Loucy (cell line): ENCODE results near the gene KLHL17.

Experiments
- EZH2phosphoT487 ChIP-seq: fragments of 200-600 bp; IDR thresholded peaks from 2 replicates; pipeline ENCODE4 v1.6.1; 2018; ENCODE audit warnings: antibody characterized with exemption, mild to moderate bottlenecking, moderate library complexity, borderline replicate concordance
- TF ChIP-seq, protein P1 (sequence below): fragments of 200-600 bp; sonication (generic); conservative IDR thresholded peaks from 2 replicates; pipeline ENCODE4 v1.5.1; 2014; ENCODE audit warnings: mild to moderate bottlenecking, antibody characterized with exemption, low read length

DNA sequence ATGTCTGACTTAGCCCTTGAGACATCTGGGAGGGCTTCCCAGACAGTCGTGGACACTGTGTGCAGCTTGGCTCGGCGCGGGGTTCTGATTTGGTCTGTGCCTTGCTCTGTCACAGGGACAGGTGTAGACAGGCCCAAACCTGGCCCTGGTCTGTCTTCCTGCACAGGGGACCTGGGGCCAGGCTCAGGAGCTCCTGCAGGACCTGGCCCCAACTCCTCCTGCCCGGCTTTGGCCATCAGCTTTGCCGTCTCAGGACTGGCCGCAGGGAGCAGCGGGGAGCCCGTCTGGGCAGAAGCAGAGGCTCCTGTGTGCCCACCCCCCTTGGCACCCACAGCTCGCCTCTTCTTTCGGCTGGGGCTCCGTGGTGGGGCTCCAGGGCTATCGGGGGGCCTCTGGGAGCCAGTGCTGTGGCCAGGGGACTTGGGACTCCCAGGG, 19.8 kb downstream of the KLHL17 start:
- TF ChIP-seq, protein P1, sequence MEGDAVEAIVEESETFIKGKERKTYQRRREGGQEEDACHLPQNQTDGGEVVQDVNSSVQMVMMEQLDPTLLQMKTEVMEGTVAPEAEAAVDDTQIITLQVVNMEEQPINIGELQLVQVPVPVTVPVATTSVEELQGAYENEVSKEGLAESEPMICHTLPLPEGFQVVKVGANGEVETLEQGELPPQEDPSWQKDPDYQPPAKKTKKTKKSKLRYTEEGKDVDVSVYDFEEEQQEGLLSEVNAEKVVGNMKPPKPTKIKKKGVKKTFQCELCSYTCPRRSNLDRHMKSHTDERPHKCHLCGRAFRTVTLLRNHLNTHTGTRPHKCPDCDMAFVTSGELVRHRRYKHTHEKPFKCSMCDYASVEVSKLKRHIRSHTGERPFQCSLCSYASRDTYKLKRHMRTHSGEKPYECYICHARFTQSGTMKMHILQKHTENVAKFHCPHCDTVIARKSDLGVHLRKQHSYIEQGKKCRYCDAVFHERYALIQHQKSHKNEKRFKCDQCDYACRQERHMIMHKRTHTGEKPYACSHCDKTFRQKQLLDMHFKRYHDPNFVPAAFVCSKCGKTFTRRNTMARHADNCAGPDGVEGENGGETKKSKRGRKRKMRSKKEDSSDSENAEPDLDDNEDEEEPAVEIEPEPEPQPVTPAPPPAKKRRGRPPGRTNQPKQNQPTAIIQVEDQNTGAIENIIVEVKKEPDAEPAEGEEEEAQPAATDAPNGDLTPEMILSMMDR: no peak
- no peak for TF ChIP-seq EZH2phosphoT487
